Right kidney (tissue), 1 donor: ENCODE data around the gene TMEM106A.
"Not testable (repeated sequence)": the region's sequence is repeated elsewhere in the genome, so short reads cannot be mapped to it uniquely, and the experiment has no call there.

Source experiments
- DNase-seq: peaks from one replicate; pipeline ENCODE4 v3.0.0-alpha.2; 2016

The TMEM106A gene

DNA sequence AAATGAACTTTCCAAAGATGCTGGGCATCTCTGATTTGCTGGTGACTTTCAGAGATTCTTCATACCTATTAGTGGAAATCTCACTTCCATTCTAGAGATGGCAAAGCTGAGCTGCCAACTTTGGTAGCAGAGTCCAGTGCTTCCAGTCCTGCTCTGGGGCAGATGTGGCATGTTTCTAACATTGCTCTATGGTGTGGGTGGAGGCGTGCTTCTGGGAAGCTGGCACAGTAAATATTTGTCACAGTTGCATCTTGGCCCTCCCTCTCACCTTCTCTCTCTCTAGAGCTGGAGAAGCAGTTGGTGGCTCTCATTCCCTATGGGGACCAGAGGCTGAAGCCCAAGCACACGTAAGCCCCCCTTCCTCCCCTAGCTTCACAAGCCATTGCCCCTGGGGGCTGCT, 1.9 kb downstream of the TMEM106A start:
- DNase-seq = no peak

DNA sequence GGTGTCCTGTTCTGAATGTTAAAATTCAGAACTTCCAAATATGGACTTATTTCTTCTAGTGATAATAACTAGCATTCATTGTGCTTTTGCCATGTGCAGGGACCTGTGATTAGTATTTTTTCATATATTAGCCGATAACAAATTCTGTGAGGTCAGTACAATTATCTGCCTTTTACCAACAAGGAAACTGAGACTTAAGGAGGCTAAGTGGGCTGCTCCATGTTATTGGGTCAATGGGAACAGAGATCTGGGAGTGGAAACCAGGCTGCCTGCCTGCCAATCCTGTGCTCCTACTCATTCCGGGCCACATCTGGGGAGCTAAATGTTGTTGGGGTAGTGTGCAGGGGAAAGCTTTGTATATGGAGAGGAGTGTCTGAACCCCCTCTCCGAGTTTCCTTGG, 3.7 kb downstream of the TMEM106A start:
- no peak for DNase-seq

DNA sequence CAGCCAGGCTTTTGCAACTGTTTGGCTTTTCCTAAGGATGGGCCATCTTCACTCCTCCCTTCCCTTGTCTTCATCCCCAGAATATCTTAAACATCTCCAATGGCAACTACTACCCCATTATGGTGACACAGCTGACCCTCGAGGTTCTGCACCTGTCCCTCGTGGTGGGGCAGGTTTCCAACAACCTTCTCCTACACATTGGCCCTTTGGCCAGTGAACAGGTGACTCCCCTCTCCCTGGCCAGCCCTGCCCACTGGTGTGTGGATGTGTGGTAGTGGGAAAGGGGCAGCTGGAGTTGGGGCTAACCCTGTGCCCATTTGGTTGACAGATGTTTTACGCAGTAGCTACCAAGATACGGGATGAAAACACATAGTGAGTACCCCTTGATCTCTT, 4.7 kb downstream of the TMEM106A start:
- peak; percentile 9 for DNase-seq

DNA sequence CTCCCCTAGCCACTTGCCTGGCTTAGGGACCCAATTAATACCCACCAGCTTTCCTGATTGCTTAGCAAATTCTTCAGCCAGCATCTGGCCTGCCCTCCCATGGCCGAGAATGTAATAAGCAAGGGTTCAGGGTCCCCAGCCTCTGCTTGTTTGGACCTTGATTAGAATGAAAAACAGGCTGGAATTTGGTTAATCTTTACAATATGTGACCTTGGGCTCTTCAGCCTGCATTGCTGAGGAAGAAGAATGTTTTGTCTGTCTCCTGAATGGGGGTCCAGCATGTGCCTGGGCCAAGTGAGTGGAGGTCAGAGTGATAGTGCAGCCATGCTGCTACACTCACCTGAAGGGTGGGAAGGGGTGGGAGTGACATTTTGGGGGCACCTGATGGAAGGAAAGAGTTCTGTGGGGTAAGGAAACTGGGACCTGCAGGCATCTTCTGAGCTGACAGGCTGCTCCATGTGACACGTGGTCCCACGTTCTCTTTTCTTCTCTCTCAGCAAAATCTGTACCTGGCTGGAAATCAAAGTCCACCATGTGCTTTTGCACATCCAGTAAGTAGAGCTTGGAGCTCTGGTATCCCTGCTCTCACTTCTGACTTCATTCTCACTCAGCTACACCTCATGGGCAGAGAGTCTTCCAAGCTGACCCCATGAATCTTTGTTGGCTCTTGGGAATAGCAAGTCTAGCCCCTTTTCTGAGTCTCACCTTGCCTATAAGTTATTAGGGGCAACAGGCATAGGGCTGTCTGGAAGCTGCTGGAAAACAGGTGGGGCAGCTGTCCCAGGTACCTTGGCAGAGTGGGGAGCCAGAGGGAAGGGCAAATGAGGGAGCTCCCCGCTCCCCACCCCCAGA, 5.3 kb downstream of the TMEM106A start:
- DNase-seq = peak; percentile 33

DNA sequence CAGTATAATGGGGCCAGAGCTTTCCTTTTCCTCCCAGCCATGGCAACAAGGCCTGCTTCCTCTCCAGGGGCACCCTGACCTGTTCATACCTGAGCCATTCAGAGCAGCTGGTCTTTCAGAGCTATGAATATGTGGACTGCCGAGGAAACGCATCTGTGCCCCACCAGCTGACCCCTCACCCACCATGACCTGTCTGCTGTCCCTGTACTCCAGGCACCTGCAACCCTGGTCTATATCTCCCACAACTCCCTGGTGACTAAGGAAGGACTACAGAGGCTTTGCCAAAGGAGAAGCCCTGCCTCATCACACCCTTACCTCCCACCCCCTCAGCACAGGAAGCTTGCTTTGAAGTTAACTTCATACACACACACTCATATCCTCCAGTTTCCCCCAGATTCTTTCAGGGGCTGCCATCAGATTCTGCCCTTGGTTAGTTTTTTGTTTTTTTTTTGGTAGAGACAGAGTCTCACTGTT, 6.0 kb downstream of the TMEM106A start:
- DNase-seq = no peak

DNA sequence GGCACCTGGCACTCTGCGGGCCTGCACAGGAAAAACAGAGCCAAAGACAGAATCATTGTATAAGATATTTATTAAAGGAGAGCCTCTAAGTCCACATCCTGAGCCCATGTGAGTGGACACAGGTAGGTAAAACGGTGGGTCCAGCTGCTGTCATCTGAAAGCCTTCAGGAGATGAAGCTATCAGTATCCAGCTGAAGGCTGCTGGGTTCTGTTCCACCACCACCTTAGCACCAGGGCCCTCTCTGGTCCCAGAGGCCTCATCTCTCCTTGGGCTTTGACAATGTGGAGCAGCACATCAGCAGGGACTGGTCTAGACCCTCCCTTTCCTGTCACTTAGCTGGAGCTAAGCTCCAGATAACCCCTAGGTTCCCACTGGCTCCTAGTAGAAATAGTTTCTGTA, 7.3 kb downstream of the TMEM106A start:
- no peak for DNase-seq

DNA sequence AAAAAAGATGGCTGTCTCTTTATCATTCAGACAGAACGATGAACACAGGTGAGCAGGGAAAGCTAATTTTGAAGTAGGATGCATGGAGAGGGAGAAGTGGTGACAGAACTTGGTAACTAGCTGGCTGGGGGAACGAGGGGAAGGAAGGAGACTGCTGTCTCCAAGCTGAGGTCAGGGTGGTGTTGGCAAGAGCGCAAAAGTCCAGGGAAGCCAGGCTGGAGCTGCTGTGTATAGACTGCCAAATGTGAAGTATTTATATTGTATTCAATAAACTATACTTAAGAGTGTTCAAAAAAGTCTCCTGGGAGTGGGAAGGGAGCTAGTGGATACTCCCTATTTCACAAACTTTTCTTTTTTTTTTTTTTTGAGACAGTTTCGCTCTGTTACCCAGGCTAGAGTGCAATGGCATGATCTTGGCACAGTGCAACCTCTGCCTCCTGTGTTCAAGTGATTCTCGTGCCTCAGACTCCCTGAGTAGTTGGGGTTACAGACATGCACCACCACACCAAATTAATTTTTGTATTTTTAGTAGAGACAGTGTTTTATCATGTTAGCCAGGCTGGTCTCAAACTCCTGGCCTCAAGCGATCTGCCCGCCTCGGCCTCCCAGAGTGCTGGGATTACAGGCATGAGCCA, 8.2 kb downstream of the TMEM106A start:
- DNase-seq = no peak

DNA sequence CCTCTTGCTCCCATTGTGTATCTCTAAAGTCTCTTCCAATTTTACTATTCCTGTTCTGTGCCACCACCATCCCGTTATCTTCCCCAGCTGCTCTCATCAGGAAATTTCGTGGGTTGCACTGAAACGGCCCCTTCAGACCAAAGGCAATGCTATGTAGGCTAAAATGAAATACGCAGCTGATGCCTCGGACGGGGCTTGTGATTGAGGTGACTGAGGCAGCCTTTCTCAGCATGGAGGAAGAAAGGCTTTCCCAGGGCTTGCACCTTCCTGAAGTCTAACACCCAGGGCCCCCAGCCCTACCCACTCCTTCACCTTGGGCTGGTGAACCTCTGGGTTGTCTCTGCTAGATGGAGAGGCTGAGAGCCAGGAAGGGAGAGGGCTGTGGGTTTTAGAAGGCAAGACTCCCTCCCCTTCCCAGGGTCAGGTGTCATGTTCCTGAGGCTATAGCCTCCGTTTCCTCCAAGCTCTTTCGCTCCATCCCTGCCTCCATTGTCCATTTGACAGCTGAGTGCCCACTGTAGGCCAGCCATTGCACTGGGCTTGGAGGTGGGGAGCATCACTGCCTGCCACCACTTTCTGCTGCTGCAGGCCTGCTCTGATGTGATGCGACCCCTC, 8.9 kb downstream of the TMEM106A start:
- DNase-seq = no peak

DNA sequence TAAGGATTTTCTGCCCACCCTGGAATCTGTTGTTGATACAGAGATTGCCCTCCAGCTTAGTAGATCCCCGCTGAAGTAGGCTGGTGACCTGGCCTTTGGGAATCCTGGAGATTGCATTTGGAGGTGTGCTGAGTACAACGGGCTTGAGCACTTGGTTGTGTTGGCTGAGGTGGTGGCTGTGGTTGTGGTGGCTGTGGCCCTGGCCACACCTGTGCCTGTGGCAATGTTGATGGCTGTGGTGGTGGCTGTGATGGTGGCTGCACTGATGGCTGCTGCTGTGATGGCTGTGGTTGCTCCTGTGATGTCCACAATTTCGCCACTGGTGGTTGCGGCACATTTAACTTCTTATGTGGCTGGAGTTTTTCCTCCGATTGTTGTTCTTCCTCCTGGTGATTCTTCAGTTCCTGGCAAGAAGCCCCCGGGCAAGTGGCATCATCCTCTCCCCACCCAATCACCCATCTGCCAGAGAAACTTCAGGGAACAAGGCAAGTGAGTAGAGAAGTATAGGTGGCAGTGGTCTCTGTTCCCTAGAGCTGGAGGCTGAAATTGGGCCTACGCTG, 12.6 kb downstream of the TMEM106A start:
- DNase-seq = no peak

DNA sequence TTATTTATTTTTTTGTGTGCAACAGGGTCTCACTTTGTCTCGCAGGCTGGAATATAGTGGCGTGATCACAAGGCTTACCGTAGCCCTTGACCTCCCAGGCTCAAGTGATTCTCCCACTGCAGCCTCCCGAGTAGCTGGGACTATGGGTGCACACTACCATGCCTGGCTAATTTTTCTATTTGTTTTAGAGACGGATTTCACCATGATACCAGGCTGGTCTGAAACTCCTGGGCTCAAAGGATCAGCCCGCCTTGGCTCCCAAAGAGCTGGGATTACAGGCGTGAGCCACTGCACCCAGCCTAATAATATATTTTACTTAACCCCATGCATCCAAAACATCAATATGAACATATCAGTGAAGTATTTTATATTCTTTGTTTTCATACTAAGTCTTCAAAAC, 14.7 kb downstream of the TMEM106A start:
- DNase-seq = no peak

DNA sequence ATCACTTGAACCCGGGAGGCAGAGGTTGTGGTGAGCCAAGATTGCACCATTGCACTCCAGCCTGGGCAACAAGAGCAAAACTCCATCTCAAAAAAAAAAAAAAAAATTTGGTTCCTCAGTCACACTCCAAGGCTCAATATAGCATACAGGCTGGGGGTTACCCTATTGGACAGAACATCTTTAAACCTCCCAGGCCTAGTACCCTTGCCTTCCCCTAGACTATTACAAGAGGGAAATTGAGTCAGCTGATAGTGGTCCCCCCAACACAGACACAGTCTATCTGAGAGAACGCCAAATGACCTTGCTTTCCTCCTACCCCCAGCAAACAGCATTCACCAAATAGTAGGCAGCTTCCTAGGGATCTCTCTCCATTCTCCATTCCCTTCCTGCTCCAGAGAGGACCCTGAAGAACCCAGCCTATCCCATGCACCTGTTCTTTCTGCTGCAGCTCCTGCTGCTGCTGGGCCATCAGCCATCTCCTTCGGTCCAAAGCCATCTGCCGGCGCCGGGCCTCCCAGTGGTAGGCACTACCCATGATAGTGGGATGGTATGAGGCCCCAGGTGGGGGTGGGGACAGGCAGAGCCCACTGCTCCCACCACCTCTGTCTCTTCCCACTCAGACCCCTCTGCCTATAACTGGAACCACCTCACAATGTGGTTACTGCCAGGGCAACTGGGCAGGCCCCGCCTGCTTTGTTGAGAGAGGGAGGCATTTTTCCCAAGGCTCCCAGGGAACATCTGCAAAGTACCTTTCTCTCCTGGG, 16.5 kb downstream of the TMEM106A start, which contains the start of gene CCDC200:
TSS of gene CCDC200 (minus strand) at position 604 of the 763 bp plus-strand sequence. CDS start at position 535, 69 bp downstream.
- DNase-seq = not testable (repeated sequence)

DNA sequence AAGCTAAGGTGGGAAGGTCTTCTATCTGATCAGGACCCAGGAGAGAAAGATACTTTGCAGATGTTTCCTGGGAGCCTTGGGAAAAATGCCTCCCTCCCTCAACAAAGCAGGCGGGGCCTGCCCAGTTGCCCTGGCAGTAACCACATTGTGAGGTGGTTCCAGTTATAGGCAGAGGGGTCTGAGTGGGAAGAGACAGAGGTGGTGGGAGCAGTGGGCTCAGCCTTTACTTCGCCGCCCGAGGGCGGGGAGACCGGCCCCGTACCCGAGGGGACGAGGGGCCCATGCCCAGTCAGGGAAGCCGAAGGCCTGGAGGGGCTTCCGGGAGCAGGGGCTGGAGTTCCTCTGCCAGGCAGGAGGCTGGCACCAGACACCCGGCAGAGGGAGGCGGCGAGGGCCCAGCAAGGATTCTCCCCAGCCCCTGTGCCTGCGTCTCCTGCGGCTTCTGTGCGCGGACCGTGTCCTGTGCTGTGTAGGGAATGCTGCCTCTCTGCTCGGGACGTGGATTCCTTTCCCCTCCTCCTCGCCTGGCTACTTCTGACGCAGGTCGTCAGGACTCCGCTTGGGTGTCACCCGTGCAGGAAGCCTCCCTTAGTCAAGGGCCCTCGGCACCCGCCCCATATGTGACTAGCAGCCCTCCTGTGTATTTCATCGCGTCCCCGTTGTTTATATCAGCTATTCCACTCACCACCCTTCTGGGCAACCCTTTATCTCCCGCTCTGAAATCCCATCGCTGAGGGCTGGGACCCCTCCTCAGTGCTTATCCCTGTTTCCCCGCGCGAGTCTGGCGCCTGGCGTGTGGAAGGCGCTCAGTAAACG, 19.7 kb downstream of the TMEM106A start:
- peak; percentile 10 for DNase-seq

DNA sequence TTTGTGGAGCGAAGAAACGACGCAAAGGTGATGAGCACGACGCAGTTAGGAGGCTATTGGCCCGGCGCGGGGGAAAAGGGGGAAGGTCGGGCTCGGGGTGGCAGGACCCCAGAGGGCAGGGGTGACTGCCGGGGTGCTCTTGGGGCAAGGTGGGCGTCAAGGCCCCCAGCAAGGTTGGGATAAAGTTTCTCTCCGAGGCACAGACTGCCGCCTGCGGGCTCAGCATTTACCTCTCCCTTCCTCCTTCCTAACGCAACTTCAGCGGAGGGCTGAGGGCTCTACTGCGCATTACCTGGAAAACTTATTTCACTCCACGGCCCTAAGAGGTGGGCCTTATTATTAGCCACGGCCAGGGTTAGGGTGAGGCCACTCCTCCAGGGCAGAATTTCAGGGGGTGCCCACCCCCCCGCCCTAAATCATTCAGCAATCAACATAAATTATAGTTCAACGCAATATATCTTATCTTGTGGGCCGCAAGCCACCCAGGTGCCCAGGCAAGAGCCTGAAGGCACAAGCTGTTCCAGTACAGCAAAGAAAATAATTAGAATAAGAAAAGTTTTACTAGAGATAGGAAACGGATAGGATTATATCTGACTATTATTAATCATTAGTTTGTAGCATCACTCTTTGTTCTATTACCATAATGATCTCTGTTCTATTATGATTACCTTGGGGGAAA, 20.5 kb downstream of the TMEM106A start:
- not testable (repeated sequence) for DNase-seq

DNA sequence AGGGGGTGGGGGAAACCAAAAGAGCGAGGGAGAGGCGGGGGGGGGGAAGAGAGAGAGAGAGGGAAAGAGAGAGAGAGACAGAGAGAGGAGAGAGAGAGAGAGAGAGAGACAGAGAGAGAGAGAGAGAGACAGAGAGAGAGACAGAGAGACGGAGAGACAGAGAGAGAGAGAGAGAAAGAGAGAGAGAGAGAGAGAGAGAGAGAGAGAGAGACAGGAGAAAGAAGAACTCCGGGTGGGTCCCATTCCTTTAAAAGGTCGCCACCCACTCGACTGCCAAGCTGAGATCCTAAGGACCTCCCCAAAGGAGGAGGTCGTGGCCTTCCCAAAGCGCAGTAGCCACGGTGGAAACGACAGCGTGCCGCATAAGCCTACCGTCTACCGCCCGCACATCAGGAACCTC, 21.6 kb downstream of the TMEM106A start:
- DNase-seq = not testable (repeated sequence)

DNA sequence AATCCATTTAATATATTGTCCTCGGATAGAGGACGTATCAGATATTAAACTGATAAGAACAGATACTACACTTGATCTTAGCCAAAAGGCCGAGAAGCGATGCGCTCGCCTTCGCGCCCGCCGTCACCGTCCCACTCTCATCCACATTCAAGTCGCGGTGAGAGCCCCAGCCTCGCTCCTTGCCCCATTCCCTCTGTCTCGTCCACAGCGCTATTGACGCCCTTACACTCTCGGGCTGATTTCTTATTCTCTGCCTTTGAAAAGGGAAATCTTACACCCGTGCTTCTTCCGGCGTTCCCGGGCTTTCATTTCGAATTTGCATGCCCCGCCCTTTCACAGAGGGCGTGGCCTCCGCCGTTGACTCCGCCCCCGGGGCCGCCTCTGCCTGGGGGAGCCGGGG, 22.2 kb downstream of the TMEM106A start, which contains the start of gene RNU2-1:
TSS of gene RNU2-1 (minus strand) at position 101 of the 400 bp plus-strand sequence.
- DNase-seq = not testable (repeated sequence)

DNA sequence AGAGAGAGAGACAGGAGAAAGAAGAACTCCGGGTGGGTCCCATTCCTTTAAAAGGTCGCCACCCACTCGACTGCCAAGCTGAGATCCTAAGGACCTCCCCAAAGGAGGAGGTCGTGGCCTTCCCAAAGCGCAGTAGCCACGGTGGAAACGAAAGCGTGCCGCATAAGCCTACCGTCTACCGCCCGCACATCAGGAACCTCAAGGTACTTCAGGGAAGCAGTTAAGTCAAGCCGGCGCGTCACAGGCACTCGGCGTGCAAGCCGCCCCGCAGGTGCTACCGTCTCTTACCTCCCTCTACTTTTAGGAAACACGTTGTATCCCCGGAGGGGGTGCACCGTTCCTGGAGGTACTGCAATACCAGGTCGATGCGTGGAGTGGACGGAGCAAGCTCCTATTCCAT, 27.9 kb downstream of the TMEM106A start:
- DNase-seq = not testable (repeated sequence)

DNA sequence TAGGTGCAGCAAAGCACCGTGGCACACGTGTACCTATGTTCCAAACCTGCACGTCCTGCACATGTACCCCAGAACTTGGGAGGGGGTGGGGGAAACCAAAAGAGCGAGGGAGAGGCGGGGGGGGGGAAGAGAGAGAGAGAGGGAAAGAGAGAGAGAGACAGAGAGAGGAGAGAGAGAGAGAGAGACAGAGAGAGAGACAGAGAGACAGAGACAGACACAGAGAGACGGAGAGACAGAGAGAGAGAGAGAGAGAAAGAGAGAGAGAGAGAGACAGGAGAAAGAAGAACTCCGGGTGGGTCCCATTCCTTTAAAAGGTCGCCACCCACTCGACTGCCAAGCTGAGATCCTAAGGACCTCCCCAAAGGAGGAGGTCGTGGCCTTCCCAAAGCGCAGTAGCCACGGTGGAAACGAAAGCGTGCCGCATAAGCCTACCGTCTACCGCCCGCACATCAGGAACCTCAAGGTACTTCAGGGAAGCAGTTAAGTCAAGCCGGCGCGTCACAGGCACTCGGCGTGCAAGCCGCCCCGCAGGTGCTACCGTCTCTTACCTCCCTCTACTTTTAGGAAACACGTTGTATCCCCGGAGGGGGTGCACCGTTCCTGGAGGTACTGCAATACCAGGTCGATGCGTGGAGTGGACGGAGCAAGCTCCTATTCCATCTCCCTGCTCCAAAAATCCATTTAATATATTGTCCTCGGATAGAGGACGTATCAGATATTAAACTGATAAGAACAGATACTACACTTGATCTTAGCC, 29.1 kb downstream of the TMEM106A start:
- DNase-seq = not testable (repeated sequence)

DNA sequence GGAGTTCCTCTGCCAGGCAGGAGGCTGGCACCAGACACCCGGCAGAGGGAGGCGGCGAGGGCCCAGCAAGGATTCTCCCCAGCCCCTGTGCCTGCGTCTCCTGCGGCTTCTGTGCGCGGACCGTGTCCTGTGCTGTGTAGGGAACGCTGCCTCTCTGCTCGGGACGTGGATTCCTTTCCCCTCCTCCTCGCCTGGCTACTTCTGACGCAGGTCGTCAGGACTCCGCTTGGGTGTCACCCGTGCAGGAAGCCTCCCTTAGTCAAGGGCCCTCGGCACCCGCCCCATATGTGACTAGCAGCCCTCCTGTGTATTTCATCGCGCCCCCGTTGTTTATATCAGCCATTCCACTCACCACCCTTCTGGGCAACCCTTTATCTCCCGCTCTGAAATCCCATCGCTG, 34.8 kb downstream of the TMEM106A start:
- not testable (repeated sequence) for DNase-seq
